HG03103 (cell line): ENCODE results near the gene CHD8.
"Not testable (repeated sequence)": the region's sequence is repeated elsewhere in the genome, so short reads cannot be mapped to it uniquely, and the experiment has no call there.

Experiments used
- ATAC-seq: cut with Tn5 transposase; IDR thresholded peaks from one replicate; pipeline ENCODE4 v1.9.1; 2021; ENCODE audit warnings: low read depth; ENCODE audit not compliant: unreplicated experiment

Gene CHD8

DNA sequence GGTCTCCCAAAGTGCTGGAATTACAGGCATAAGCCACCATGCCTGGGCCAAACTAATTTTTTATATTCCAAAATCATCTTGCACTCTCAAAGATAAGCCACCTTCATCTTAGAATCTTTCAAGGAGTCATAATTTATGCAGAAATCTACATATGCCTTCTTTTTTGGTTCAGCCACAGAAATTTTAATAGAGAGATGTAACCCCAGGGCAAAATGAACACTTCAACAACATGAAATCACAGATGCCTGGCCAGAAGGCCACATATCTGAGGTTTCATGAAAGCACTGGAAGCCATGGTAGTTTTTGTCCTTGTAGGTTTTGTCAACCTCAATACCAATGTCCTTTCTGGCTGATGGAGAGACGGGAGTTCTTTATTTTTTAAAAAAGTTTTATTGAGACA, 81.9 kb downstream of the CHD8 start:
- no peak for ATAC-seq

GRCh38 chr14:21372814-21373213, 83.1 kb downstream of the CHD8 start:
- not testable (repeated sequence) for ATAC-seq

GRCh38 chr14:21369949-21370679, 85.8 kb downstream of the CHD8 start:
- ATAC-seq = no peak

GRCh38 chr14:21367582-21368144, 88.3 kb downstream of the CHD8 start:
- no peak for ATAC-seq

DNA sequence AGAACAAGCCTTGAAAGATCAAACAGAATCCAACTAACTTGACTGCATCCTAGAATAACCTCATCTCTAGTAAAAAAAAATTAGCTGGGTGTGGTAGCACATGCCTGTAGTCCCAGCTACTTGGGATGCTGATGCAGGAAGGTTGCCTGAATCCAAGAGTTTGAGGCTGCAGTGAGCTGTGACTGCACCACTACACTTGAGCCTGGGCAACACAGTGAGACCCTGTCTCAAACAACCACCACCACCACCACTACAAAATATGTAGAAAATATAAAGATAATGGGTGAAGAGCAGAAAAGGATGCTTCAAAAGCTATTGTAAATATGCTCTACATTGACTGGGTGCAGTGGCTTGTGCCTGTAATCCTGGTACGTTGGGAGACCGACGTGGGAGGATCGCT, 99.4 kb downstream of the CHD8 start:
- no peak for ATAC-seq

DNA sequence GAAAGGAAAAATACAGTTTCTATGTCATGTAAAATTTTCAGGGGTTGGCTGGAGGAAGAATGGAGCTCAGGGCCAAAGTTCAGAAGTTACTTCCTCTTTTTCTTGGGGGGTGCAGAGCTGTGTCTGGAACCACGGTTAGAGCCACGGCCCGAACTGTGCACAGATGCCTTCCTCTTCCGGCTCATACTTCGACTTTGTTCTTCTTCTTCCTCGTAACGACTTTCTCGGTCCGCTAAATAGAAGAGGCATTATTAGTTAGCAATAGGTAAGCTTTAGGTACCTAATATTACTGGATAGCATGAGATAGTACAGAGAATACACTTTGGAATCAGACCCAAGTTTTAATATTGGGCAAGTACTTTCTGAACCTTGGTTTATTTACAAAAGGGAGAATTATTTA, 103.3 kb downstream of the CHD8 start:
- ATAC-seq = peak; percentile 59

DNA sequence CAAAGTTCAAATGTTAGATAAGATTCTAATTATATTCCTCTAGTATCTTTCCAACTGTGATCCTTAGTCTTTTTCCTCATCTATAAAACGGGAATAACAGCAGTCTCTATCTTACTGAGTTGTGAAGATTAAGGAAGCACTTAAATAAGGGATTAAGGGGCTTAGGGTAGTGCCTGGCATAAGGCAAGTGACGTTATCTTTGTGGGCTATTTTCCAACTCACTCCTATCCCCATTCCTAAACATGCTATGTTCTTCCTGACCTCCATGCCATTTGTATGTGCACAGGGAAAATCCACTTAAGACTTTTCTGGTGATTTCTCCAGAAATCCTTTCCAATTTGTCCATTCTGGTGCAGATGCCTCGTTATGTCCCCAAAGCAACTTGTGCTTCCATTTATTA, 105.4 kb downstream of the CHD8 start:
- no peak for ATAC-seq

GRCh38 chr14:21347201-21347600, 108.7 kb downstream of the CHD8 start:
- ATAC-seq = no peak

GRCh38 chr14:21346532-21347135, 109.3 kb downstream of the CHD8 start:
- ATAC-seq = no peak

DNA sequence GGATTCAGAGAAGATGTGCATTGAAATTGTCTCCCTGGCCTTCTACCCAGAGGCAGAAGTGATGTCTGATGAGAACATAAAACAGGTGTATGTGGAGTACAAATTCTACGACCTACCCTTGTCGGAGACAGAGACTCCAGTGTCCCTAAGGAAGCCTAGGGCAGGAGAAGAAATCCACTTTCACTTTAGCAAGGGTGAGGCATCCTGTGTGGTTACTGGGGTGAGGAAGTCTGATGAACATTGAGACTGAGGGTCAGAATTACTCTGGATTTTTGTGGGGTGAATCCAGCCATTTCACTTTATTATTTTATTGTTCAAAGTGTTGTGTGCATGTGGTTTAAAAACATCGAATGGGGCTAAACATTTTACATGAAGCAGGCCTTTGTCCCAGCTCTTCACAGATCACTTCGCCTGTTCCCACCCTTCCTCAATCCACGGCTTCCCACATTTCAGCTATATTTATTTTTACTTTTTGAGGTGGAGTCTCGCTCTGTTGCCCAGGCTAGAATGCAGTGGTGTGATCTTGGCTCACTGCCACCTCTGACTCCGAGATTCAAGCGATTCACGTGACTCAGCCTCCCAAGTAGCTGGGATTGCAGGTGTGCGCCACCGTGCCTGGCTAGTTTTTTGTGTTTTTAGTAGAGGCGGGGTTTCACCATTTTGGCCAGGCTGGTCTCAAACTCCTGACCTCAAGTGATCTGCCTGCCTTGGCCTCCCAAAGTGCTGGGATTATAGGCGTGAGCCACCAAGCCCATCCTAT, 112.7 kb downstream of the CHD8 start:
- ATAC-seq = no peak
